ENCODE measurements around the gene JCAD. TPM values are rescaled to one million over a fixed set of nuclear protein-coding genes. Genes with fewer than 3 reads are reported as not detected.
"Not testable (repeated sequence)": the region's sequence is repeated elsewhere in the genome, so short reads cannot be mapped to it uniquely, and the experiment has no call there.

JCAD gene
- total and polyA plus RNA-seq, 2 donors: 5.9 to 9.9 TPM

GRCh38 chr10:30026578-30026977 lies 32.8 kb downstream of the JCAD start:
- no peak for DNase-seq (ENCODE audit: low read depth in 6 of 9, low spot score in 9 of 9)
- peaks cover 13 to 41% of the 10 kb centered on the region in 2 donors for H3K4me1 ChIP-seq (ENCODE audit: control insufficient read depth in 2 of 2, insufficient read depth in 2 of 2, low read length in 2 of 2)
- no peaks in the 10 kb centered on the region for H3K36me3 ChIP-seq (ENCODE audit: control insufficient read depth in 2 of 2, insufficient read depth in 2 of 2, low read length in 1 of 2)
- peaks cover 0 to 39% of the 10 kb centered on the region in 2 donors for H3K27me3 ChIP-seq (ENCODE audit: control insufficient read depth in 2 of 2, insufficient read depth in 1 of 2, low read length in 1 of 2)
- H3K9me3 ChIP-seq (ENCODE audit: control insufficient read depth in 2 of 2, insufficient read depth in 1 of 2, low read length in 1 of 2): no peaks in the 10 kb centered on the region
- 96% methylated on average over 10 of the region's 10 CpGs for WGBS
- peak overlapping the region; percentile 47 to 83 for H3K27ac ChIP-seq (ENCODE audit: low read depth in 1 of 2, low read length in 1 of 2)
- peak overlapping the region in 1 of 2 donors; percentile 19 for H3K4me3 ChIP-seq (ENCODE audit: low read length in 2 of 2)

GRCh38 chr10:30026080-30026479 lies 33.3 kb downstream of the JCAD start:
- peaks cover 0 to 39% of the 10 kb centered on the region in 2 donors for H3K27me3 ChIP-seq (ENCODE audit: control insufficient read depth in 2 of 2, insufficient read depth in 1 of 2, low read length in 1 of 2)
- H3K4me3 ChIP-seq (ENCODE audit: low read length in 2 of 2): no peak overlapping the region
- peaks cover 13 to 41% of the 10 kb centered on the region in 2 donors for H3K4me1 ChIP-seq (ENCODE audit: control insufficient read depth in 2 of 2, insufficient read depth in 2 of 2, low read length in 2 of 2)
- DNase-seq (ENCODE audit: low read depth in 6 of 9, low spot score in 9 of 9): no peak
- H3K36me3 ChIP-seq (ENCODE audit: control insufficient read depth in 2 of 2, insufficient read depth in 2 of 2, low read length in 1 of 2): no peaks in the 10 kb centered on the region
- no peaks in the 10 kb centered on the region for H3K9me3 ChIP-seq (ENCODE audit: control insufficient read depth in 2 of 2, insufficient read depth in 1 of 2, low read length in 1 of 2)
- peak overlapping the region; percentile 39 to 83 for H3K27ac ChIP-seq (ENCODE audit: low read depth in 1 of 2, low read length in 1 of 2)
- 97% methylated on average over 10 of the region's 10 CpGs for WGBS

- WGBS: 97% methylated on average over 8 of the region's 8 CpGs
- H3K4me3 ChIP-seq (ENCODE audit: low read length in 2 of 2); H3K27ac ChIP-seq (ENCODE audit: low read depth in 1 of 2, low read length in 1 of 2); H3K9me3 ChIP-seq (ENCODE audit: control insufficient read depth in 2 of 2, insufficient read depth in 1 of 2, low read length in 1 of 2); H3K36me3 ChIP-seq (ENCODE audit: control insufficient read depth in 2 of 2, insufficient read depth in 2 of 2, low read length in 1 of 2); DNase-seq (ENCODE audit: low read depth in 6 of 9, low spot score in 9 of 9): not testable (repeated sequence)
- peaks cover 13 to 41% of the 10 kb centered on the region in 2 donors for H3K4me1 ChIP-seq (ENCODE audit: control insufficient read depth in 2 of 2, insufficient read depth in 2 of 2, low read length in 2 of 2)
- peaks cover 0 to 37% of the 10 kb centered on the region in 2 donors for H3K27me3 ChIP-seq (ENCODE audit: control insufficient read depth in 2 of 2, insufficient read depth in 1 of 2, low read length in 1 of 2)
Measured at GRCh38 chr10:30025428-30025827, 34.0 kb downstream of the JCAD start.

GRCh38 chr10:30022590-30022989 lies 36.8 kb downstream of the JCAD start:
- peaks cover 7 to 21% of the 10 kb centered on the region in 2 donors for H3K4me1 ChIP-seq (ENCODE audit: control insufficient read depth in 2 of 2, insufficient read depth in 2 of 2, low read length in 2 of 2)
- no peak for DNase-seq (ENCODE audit: low read depth in 6 of 9, low spot score in 9 of 9)
- no peak overlapping the region for H3K4me3 ChIP-seq (ENCODE audit: low read length in 2 of 2)
- no peak overlapping the region for H3K27ac ChIP-seq (ENCODE audit: low read depth in 1 of 2, low read length in 1 of 2)
- H3K27me3 ChIP-seq (ENCODE audit: control insufficient read depth in 2 of 2, insufficient read depth in 1 of 2, low read length in 1 of 2): peaks cover 6 to 20% of the 10 kb centered on the region in 2 donors
- no peaks in the 10 kb centered on the region for H3K9me3 ChIP-seq (ENCODE audit: control insufficient read depth in 2 of 2, insufficient read depth in 1 of 2, low read length in 1 of 2)
- H3K36me3 ChIP-seq (ENCODE audit: control insufficient read depth in 2 of 2, insufficient read depth in 2 of 2, low read length in 1 of 2): no peaks in the 10 kb centered on the region
- WGBS: 95% methylated on average over 6 of the region's 6 CpGs

GRCh38 chr10:30019468-30019867 lies 39.9 kb downstream of the JCAD start:
- H3K4me3 ChIP-seq (ENCODE audit: low read length in 2 of 2): no peak overlapping the region
- H3K9me3 ChIP-seq (ENCODE audit: control insufficient read depth in 2 of 2, insufficient read depth in 1 of 2, low read length in 1 of 2): no peaks in the 10 kb centered on the region

GRCh38 chr10:30018496-30018895 lies 40.9 kb downstream of the JCAD start:
- H3K9me3 ChIP-seq (ENCODE audit: control insufficient read depth in 2 of 2, insufficient read depth in 1 of 2, low read length in 1 of 2): no peaks in the 10 kb centered on the region
- no peak overlapping the region for H3K27ac ChIP-seq (ENCODE audit: low read depth in 1 of 2, low read length in 1 of 2)
- DNase-seq (ENCODE audit: low read depth in 6 of 9, low spot score in 9 of 9): no peak
- H3K36me3 ChIP-seq (ENCODE audit: control insufficient read depth in 2 of 2, insufficient read depth in 2 of 2, low read length in 1 of 2): no peaks in the 10 kb centered on the region
- 66% methylated on average over 6 of the region's 6 CpGs for WGBS
- peaks cover 7 to 8% of the 10 kb centered on the region in 2 donors for H3K27me3 ChIP-seq (ENCODE audit: control insufficient read depth in 2 of 2, insufficient read depth in 1 of 2, low read length in 1 of 2)
- H3K4me1 ChIP-seq (ENCODE audit: control insufficient read depth in 2 of 2, insufficient read depth in 2 of 2, low read length in 2 of 2): peaks cover 0 to 8% of the 10 kb centered on the region in 2 donors
- no peak overlapping the region for H3K4me3 ChIP-seq (ENCODE audit: low read length in 2 of 2)

More at GRCh38 chr10:30019468-30019867, 39.9 kb downstream of the JCAD start:
- Histone ChIP-seq H3K36me3 (ENCODE audit: control insufficient read depth in 2 of 2, insufficient read depth in 2 of 2, low read length in 1 of 2) (no peaks in the 10 kb centered on the region), H3K4me1 (ENCODE audit: control insufficient read depth in 2 of 2, insufficient read depth in 2 of 2, low read length in 2 of 2) (peaks cover 0 to 3% of the 10 kb centered on the region in 2 donors), H3K27ac (ENCODE audit: low read depth in 1 of 2, low read length in 1 of 2) (no peak overlapping the region), H3K27me3 (ENCODE audit: control insufficient read depth in 2 of 2, insufficient read depth in 1 of 2, low read length in 1 of 2) (peaks cover 7 to 8% of the 10 kb centered on the region in 2 donors)
- DNase-seq (ENCODE audit: low read depth in 6 of 9, low spot score in 9 of 9): no peak

- peaks cover 0 to 11% of the 10 kb centered on the region in 2 donors for H3K4me1 ChIP-seq (ENCODE audit: control insufficient read depth in 2 of 2, insufficient read depth in 2 of 2, low read length in 2 of 2)
- H3K4me3 ChIP-seq (ENCODE audit: low read length in 2 of 2): no peak overlapping the region
- H3K27ac ChIP-seq (ENCODE audit: low read depth in 1 of 2, low read length in 1 of 2): no peak overlapping the region
- no peaks in the 10 kb centered on the region for H3K9me3 ChIP-seq (ENCODE audit: control insufficient read depth in 2 of 2, insufficient read depth in 1 of 2, low read length in 1 of 2)
- peaks cover 7 to 8% of the 10 kb centered on the region in 2 donors for H3K27me3 ChIP-seq (ENCODE audit: control insufficient read depth in 2 of 2, insufficient read depth in 1 of 2, low read length in 1 of 2)
- WGBS: 12% methylated on average over 6 of the region's 6 CpGs
- no peaks in the 10 kb centered on the region for H3K36me3 ChIP-seq (ENCODE audit: control insufficient read depth in 2 of 2, insufficient read depth in 2 of 2, low read length in 1 of 2)
- DNase-seq (ENCODE audit: low read depth in 6 of 9, low spot score in 9 of 9): no peak
Measured at GRCh38 chr10:30017966-30018365, 41.4 kb downstream of the JCAD start.

- Histone ChIP-seq H3K27me3 (ENCODE audit: control insufficient read depth in 2 of 2, insufficient read depth in 1 of 2, low read length in 1 of 2) (peaks cover 7 to 8% of the 10 kb centered on the region in 2 donors), H3K4me3 (ENCODE audit: low read length in 2 of 2) (no peak overlapping the region), H3K27ac (ENCODE audit: low read depth in 1 of 2, low read length in 1 of 2) (no peak overlapping the region), H3K36me3 (ENCODE audit: control insufficient read depth in 2 of 2, insufficient read depth in 2 of 2, low read length in 1 of 2) (no peaks in the 10 kb centered on the region), H3K4me1 (ENCODE audit: control insufficient read depth in 2 of 2, insufficient read depth in 2 of 2, low read length in 2 of 2) (peaks cover 0 to 11% of the 10 kb centered on the region in 2 donors), H3K9me3 (ENCODE audit: control insufficient read depth in 2 of 2, insufficient read depth in 1 of 2, low read length in 1 of 2) (no peaks in the 10 kb centered on the region)
- WGBS: 25% methylated on average over 6 of the region's 6 CpGs
- no peak for DNase-seq (ENCODE audit: low read depth in 6 of 9, low spot score in 9 of 9)
Measured at GRCh38 chr10:30017556-30017955, 41.8 kb downstream of the JCAD start.

GRCh38 chr10:30014511-30014910 lies 44.9 kb downstream of the JCAD start:
- H3K27me3 ChIP-seq (ENCODE audit: control insufficient read depth in 2 of 2, insufficient read depth in 1 of 2, low read length in 1 of 2): peaks cover 7 to 8% of the 10 kb centered on the region in 2 donors
- H3K4me3 ChIP-seq (ENCODE audit: low read length in 2 of 2): no peak overlapping the region
- H3K36me3 ChIP-seq (ENCODE audit: control insufficient read depth in 2 of 2, insufficient read depth in 2 of 2, low read length in 1 of 2): no peaks in the 10 kb centered on the region
- H3K4me1 ChIP-seq (ENCODE audit: control insufficient read depth in 2 of 2, insufficient read depth in 2 of 2, low read length in 2 of 2): peaks cover 0 to 11% of the 10 kb centered on the region in 2 donors
- H3K27ac ChIP-seq (ENCODE audit: low read depth in 1 of 2, low read length in 1 of 2): no peak overlapping the region
- H3K9me3 ChIP-seq (ENCODE audit: control insufficient read depth in 2 of 2, insufficient read depth in 1 of 2, low read length in 1 of 2): no peaks in the 10 kb centered on the region
- no peak for DNase-seq (ENCODE audit: low read depth in 6 of 9, low spot score in 9 of 9)
- 95% methylated on average over 8 of the region's 8 CpGs for WGBS

Data from thymus (tissue), 11 donors.